NCI-H2227 (cell line): Measurements from ENCODE around the gene EHD2.
A peak's percentile ranks its signal among the peaks of the same experiment; 100 is the strongest.
"Not testable (repeated sequence)": the region's sequence is repeated elsewhere in the genome, so short reads cannot be mapped to it uniquely, and the experiment has no call there.

ENCODE experiments used
- DNase-seq: peaks from one replicate; lab custom pipeline; 2025; ENCODE audit not compliant: unreplicated experiment; lab: John Stamatoyannopoulos, UW

The EHD2 gene

DNA sequence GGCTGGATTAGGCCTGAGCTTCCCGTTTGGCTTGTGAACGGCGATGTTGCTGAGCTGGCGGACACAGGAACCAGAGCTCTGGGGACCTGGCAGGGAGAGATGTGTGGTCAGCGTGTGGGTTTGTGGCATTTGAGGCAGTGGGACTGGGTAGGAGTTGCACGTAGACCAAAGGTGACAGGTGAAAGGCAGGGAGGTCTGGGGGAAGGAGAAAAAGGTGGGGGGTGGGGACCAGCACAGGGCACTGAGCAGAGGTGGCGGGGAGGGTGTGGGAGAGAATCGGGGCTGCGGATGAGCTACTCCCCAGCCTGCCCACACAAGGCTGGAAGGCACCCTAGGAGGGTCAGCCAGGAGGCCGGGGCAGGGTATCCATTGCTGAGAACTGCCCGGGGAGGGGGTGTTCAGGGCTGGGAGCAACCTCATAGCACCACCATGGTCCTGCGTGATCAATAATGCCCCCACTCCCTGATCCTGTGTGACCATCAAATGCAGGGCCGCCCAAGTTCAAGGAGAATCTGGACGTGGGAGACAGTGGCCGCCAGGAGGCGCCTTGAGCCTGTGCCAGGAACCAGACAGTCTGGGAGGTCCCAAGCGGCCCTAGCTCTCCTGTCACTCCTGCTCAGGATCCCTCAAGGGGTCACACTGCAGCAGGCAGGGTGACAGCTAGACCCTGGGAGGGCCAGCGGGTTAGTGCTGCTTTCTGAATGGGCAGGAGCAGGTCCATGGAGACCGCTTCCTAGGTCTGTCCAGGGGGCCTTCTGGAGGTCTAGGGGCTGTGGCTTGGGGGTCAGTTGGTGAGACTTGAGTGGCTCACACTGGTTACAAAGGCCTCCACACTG lies 52.5 kb downstream of the EHD2 start:
- no peak for DNase-seq

DNA sequence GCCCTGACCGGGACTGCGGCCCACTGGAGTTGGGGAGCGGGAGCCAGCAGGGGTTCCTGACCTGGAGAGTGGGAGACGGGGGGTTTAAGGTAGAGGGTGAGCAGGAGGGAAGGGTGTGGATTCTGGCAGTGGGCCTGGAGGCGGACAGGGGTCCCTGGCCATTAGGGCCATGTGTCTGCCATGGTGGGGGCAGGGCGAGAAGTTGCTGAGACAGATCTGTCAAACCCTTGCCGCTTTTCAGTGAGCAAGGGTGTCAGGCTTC lies 53.1 kb downstream of the EHD2 start:
- no peak for DNase-seq

DNA sequence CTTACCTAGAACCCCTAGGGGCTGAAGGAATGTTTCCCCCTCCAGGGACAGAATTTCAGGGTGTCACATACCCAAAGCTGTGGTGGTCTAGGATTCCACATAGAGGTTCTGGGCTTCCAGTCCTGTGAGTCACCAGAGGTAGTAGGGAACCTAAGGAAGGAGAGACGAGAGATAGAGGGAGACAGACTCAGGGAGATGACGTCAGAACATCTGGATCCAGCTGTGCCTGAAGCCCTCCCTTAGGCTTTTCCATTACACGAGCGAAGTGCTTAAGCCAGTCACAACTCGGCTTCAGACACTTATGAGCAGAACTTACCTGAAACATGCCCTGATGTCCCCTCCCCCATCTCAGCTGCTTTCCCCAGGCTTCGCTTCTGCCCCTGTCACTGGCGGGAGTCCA lies 53.4 kb downstream of the EHD2 start:
- no peak for DNase-seq

DNA sequence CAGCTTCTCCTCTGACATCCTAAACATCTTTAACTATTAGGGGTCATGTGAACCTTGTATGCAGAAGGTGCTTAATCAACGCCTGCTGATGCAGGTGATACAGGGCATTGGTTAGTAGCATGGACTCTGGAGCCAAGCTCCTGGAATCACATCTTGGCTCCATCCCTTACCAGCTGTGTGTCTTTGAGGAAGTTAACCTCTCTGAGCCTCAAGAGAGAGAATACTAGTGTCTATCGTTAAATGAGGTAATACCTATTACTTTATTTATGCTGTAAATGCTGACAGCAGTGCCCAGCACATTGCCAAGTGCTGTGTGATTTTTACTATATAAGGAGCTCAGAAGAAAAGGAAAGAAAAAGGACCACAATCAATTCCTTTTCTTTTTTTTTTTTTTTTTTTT lies 54.1 kb downstream of the EHD2 start:
- DNase-seq = no peak

DNA sequence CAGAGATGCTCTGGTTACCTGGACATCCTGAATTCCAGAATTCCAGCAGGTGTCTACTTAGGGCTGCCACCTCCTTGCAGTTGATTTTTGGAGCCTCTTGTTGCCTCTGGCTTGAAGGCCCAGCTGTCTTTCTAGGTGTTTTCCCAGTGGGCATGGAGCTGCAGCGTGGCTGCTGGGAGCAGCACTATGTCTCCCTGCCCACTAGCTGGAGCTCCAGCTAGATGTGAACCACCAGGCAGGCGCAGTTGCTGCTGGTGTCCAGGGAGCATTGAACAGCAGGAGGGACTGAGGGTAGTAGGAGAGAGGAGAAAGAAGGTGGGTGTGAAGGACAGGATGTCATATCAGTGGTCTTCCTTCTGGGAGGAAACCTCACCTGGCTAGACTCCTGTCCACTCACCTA lies 55.4 kb downstream of the EHD2 start:
- no peak for DNase-seq

DNA sequence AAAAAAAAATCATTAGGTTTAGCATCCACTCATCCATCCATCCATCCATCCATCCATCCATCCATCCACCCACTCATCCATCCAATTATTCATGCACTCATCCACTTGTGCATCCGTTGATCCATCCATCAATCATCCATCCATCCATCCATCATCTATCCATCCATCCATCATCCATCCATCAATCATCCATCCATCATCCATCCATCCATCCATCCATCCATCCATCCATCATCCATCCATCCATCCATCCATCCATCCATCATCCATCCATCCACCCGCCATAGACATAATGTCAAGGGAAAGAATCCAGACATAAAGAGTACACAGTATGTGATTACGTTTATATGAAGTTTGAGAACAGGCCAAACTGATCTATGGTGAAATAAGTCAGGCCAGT lies 56.3 kb downstream of the EHD2 start:
- DNase-seq = no peak

DNA sequence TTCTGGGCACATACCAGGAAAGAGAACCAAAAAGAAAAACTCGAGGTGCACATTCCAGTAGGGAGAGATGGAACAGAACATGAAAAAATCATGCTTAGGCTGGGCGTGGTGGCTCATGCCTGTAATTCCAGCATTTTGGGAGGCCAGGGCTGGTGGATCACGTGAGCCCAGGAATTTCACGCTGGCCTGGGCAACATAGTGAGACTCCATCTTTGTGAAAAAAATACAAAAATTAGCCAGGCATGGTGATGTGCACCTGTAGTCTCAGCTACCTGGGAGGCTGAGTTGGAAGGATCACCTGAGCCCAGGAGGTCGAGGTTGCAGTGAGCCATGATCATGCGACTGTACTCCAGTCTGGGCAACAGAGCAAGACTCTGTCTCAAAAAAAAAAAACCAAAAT lies 58.1 kb downstream of the EHD2 start:
- not testable (repeated sequence) for DNase-seq

DNA sequence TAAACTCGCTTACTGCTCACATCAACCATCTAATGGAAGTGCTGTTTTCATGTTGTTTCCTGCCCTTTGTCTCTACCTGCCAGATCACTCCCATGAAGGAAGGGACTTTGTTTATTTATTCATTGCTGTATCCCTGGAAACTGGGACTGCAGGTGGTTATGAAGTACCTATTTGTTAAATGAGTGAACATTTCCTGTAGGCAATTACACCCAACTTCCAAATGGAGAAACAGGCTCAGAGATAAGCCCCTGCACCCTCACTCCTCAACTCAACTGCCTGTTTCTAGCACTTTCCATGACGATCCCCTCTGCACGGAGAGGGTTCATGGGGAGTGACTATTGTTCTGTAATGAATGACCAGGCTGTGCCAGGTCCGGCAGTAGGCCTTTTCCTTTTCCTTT lies 63.3 kb downstream of the EHD2 start:
- no peak for DNase-seq

DNA sequence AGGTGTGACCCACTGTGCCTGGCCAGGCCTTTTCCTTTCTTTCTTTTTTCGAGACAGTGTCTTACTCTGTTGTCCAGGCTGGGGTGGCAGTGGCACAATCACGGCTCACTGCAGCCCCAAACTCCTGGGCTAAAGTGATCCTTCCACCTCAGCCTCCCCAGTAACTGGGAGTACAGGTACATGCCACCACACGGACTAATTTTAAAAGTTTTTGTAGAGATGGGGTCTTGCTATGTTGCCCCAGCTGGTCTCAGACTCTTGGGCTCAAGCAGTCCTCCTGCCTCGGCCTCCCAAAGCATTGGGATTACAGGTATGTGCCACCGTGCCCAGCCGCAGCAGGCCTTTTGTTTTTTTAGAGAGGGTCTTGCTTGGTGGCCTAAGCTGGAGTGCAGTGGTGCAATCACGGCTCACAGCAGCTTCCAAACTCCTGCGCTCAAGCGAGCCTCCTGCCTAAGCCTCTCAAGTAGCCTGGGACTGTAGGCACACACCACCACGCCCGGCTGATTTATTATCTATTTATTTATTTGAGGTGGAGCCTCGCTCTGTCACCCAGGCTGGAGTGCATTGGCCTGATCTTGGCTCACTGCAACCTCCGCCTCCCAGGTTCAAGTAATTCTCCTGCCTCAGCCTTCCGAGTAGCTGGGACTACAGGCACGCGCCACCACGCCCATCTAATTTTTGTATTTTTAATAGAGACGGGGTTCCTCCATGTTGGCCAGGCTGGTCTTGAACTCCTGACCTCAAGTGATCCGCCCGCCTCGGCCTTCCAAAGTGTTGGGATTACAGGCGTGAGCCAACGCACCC lies 64.2 kb downstream of the EHD2 start:
- DNase-seq = not testable (repeated sequence)

DNA sequence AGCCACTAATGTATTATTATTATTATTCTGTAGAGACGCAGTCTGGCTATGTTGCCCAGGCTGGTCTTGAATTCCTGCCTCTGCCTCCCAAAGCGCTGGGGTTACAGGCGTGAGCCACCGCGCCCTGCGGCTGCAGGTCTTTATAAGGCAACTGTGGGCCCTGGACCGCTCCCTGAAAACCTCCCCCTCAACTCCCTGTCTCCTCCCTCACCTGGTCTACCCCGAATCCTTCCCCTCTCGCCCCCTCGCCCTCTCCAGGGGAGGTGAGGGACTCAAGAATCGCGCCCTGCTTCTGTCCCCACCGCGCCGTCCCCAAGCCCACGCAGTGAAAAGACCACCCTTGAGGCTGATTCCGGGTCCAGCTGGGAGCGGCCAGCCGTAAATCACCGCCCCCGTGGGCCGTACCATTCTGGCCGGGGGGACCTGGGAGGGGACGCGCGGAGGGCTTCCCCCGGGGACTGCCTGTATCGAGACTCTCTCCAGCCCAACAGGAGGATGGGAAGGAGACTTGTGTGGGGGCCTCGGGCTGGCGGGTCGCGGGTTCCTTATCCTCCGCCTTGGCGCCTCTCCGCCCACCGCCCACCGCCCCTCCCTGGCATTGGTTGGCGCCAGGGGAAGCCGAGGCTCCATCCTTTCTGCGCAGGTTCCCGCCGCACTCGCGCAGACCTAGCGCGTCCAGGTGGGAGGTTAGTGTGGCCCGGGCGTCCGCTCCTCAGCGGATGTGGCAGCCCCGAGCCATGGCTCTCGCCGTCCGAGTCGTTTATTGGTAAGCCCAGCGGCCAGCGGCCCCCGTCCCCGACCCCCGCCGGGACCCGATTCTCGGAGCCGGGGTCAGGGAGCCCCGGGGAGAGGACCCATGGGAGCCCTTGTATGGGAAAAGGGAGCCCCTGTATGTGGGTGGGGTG lies 65.1 kb downstream of the EHD2 start, which contains the start of gene SELENOW:
TSS of gene SELENOW (plus strand) at position 655 of the 905 bp plus-strand sequence. CDS start at position 738, 83 bp downstream.
- DNase-seq = peak; percentile 91

DNA sequence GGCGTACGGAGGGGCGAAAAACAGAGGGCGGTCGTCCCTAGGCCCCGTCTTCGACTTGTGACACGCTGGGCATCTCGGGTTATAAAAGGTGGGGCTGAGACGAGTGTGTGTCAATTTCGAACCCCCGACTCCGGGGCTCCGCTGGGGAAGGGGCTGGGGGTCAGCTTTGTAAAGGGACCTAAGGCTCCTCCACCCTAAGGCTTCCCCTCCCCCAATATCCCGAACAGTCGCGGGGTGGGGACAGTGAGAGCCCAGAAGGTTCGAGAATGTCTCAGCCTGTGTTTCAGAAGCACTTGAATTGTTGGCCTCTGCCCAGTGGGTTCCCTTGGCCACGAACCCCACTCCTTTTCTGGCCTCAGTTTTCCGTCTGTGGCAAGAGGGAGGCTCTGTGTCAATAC lies 65.7 kb downstream of the EHD2 start:
- no peak for DNase-seq

DNA sequence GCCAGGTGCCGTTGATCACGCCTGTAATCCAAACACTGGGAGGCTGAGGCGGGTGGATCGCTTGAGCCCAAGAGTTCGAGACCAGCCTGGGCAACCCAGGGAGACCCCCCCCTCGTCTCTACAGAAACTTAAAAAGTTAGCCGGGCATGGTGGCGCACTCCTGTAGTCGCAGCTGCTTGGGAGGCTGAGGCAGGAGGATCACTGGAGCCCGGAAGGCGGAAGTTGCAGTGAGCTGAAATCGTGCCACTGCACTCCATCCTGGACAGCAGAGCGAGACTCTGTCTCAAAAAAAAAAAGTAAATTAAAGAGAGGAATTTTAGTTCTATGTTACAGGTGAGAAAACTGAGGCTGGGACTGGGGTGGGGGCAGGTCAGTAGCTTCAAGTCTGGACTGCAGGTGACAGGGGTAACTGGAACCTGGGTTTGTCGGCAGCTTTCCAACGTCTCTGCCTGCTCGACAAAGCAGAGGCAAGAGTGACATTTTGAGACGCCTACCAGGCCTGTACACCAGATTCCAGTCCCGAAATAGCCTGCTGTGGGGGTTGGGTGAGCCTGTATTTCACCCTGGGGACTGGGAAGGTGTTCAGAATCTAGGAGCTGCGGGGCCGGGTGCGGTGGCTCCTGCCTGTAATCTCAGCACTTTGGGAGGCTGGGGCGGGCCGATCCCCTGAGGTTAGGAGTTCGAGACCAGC lies 66.4 kb downstream of the EHD2 start:
- DNase-seq = no peak

DNA sequence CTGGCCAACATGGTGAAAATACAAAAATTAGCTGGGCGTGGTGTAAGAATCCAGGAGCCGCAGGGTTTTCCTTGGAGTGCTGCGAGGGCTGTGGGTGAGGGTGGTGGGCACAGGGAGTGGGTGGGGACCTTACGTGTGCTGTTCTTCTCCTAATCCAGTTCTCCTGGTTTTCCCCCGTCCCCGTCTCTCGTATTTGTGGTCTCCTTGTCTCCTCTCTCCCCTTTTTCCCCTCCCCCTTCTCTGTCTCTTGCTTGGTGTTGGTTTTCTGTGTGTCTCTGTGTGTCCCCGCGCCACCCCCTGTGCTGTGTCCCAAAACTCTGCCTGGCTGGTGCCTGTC lies 67.0 kb downstream of the EHD2 start:
- DNase-seq = no peak

DNA sequence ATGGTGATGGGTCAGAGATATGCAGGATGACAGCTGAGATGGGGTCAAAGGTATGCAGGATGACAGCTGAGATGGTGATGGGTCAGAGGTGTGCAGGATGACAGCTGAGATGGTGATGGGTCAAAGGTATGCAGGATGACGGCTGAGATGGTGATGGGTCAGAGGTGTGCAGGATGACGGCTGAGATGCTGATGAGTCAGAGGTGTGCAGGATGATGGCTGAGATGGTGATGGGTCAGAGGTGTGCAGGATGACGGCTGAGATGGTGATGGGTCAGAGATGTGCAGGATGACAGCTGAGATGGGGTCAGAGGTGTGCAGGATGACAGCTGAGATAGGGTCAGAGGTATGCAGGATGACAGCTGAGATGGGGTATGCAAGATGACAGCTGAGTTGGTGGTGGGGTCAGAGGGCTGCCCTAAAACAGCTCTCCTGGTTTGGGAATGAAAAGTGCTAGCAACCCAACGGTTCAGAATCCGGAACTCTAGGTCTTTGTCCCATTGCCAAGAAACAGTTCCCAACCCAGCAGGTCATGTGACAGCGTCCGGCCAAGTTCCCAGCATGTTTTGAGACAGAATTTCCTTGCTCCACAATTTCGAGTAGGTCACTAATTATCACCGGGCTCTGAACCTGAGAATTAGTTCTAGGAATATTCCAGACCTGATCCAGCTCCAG lies 68.5 kb downstream of the EHD2 start:
- DNase-seq = no peak

DNA sequence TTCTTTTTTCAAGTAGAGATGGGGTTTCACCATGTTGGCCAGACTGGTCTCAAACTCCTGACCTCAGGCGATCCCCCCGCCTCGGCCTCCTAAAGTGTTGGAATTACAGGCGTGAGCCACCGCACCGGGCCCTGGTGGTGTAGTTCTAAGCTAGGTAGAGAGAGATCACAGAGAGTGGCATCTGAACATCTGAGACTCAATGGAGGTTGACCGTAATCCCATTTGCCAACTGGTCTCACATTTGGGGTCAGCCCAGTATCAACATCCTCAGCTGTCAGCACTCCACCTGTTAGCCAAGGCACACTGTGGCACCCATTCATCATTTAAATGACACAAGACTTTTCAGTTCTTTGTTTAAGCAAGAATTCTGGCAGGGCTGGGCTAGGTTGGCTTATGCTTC lies 73.3 kb downstream of the EHD2 start:
- DNase-seq = no peak

DNA sequence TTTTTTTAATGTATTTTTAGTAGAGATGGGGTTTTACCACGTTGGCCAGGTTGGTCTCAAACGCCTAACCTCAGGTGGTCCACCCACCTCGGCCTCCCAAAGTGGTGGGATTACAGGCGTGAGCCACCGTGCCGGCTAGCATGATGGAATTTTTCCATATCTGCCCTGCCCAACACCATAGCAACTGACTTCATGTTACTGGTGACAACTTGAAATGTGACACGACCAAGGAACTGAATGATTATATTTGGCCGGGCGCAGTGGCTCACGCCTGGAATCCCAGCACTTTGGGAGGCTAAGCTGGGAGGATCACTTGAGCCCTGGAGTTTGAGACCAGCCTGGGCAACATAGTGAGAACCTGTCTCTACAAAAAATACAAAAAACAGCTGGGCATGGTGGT lies 74.1 kb downstream of the EHD2 start:
- not testable (repeated sequence) for DNase-seq

DNA sequence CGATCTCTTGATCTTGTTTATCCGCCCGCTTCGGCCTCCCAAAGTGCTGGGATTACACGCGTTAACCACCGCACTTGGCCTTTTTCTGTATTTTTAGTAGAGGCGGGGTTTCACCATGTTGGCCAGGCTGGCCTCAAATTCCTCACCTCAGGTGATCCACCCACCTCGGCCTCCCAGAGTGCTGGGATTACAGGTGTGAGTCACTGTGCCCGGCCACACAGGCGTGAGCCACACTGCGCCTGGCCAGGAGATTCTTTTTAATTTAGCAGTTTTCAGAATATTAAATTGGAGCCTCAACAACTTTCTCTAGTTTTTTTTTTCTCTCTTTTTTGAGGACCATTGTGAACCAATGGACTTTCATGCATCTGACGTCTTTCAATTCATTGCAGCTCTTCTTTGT lies 76.6 kb downstream of the EHD2 start:
- DNase-seq = not testable (repeated sequence)

DNA sequence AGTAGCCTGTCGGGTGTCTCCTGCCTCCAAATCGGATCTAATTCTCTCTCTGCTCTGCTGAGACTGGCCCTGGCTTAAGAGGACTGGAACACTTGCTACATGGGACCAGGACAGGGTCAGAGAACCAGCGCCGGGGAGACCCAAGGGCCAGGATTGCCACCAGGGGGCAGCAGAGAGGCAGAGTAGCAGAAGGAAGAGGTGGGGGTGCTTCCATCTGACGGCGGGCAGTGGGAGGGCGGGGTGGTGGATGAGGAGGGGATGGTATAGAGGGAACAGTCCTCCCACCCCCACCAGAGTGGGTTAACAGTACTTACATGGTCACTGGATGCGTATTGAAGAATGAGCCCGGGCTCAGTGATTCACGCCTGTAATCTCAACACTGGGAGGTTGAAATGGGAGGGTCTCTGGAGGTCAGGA lies 77.2 kb downstream of the EHD2 start:
- peak; percentile 21 for DNase-seq

DNA sequence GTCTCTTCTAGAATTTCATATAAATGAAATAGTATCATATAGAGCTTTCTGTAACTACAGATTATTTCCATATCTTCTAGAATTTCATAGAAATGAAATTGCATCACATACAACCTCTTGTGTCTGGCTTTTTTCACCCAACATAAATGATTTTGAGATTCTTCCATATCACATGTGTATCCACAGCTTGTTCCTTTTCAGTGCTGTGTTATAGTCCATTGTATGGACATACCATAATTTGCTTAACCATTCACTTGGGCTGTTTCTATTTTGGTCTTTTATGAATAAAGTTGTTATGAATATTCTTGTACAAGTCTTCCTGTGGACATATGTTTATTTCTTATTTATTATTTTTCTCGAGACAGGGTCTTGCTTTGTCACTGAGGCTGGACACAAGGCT lies 79.4 kb downstream of the EHD2 start:
- no peak for DNase-seq
